NCI-H526 (cell line): Measurements from ENCODE around the gene GOLGA8M.
"Not testable (repeated sequence)": the region's sequence is repeated elsewhere in the genome, so short reads cannot be mapped to it uniquely, and the experiment has no call there.

Experiments used
- DNase-seq, 2 experiments: peaks; one replicate each; lab custom pipeline; 2025; lab: John Stamatoyannopoulos, UW

The GOLGA8M gene

DNA sequence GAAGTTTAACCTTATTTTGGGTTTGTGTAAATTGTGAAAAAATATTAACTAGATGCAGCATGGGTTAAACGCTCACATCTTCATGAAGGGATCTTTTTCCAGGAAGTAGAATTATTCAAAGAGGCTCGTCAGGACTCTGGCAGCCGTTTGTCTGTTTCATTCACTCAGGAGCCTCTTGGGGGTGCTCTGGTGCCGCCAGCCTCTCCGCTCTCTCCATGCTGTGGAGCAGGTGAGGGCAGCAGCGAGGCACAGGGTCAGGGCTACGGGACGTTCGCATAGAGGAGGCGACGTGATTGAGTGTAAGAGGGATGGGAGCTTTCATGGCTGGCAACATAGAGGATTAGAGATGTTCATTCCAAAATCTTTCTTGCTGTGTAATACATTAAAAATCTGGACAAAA, 48.5 kb downstream of the GOLGA8M start:
- DNase-seq, result not testable (repeated sequence)

DNA sequence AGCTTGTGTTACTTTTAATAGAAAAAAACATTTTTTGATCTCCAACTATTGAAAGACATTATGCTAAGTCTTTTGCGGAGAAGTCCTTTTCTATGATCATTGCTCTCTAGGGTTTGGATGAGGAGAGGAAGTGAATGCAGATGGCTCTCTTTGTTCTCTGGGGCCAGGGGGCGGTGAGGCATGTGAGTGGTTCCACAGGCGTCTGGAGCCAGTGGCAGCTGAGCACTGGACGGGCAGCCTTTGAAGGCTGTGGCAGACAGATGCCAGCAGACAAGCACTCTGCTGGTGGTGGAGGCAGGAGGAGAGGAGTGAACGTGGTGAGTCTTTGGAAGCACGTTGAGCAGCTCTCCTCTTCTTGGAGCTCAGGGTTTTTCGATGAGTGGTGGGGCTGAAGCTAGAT, 51.5 kb downstream of the GOLGA8M start:
- DNase-seq, result not testable (repeated sequence)

DNA sequence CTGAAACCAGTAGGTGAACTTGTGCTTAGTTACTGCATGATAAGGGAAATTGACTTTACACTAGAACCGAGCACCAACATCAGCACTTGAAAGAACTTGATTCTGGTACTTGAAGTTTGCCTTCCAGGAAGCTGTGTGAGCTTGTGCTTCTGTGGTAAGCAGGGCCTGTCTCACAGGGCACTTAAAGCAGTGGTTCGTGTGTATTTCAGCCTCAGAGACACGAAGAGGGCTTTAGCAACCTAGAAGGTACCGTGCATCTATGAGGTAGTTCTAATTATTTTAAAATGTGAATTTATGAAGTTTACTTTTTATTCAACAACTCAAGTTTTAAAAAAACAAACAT, 56.2 kb downstream of the GOLGA8M start:
- not testable (repeated sequence) for DNase-seq

DNA sequence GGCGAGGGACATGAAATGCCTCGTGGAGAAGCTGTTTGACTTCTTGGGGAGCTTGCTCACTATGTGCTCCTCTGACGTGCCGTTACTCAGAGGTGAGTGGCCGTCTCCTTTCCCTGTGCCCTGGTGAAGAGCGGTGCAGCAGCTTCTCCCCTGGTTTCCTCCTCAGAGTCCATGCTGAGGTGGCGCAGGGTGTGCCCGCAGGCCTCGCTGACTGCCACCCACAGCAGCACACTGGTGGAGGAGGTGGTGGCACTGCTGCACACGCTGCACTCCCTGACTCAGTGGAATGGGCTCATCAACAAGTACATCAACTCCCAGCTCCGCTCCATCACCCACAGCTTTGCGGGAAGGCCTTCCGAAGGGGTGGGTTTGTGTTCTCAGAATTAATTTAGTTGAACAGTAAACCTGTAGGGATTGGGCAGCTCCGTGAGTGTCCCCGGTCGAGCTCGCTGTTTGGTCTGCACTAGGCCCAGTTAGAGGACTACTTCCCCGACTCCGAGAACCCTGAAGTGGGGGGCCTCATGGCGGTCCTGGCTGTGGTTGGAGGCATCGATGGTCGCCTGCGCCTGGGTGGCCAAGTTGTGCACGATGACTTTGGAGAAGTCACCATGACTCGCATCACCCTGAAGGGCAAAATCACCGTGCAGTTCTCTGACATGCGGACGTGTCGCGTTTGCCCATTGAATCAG, 56.7 kb downstream of the GOLGA8M start:
- not testable (repeated sequence) for DNase-seq

DNA sequence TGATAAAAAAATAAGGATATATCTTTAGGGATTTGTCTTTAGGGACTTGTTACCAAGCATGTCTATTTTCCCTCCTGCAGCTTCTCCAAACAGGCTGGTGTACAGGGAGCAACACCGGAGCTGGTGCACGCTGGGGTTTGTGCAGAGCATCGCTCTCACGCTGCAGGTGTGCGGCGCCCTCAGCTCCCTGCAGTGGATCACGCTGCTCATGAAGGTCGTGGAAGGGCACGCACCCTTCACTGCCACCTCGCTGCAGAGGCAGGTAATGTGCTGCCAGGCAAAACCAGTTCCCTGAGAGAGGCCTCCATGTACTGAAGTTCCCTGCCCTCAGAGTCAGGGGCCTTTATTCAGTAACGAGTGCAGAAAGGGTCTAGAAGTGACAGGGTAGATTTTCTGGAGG, 58.0 kb downstream of the GOLGA8M start:
- not testable (repeated sequence) for DNase-seq

DNA sequence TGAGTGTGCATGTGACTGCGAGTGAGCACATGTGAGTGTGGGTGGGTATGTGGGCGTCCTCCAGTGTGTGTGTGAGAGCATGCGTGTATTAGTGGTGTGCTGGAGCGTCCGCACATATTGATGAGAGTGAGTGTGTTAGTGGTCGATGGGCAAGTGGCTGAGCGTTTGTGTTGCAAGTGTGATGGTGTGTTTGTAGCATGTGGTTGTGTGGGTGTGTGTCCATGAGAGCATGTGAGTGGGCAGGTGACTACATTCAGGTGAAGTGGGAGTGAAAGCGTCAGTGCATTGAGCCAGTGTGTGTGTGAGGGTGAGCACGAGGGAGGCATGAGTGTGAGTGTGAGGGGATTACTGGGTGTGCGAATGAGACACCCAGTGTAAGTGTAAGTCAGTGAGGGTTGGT, 59.7 kb downstream of the GOLGA8M start:
- not testable (repeated sequence) for DNase-seq
